HepG2 (cell line): ENCODE results near the gene CNTD1. TPM values are rescaled to one million over a fixed set of nuclear protein-coding genes. Genes with fewer than 3 reads are reported as not detected.

Experiments
- ATF6 ChIP-seq: sonication (generic); formaldehyde crosslinking; conservative IDR thresholded peaks from 2 replicates; pipeline ENCODE4 v1.4.0; 2020; ENCODE audit warnings: missing genetic modification reagents
- CBFB ChIP-seq: sonication (generic); formaldehyde crosslinking; IDR thresholded peaks from 2 replicates; pipeline ENCODE4 v1.4.0; 2020; ENCODE audit warnings: missing genetic modification reagents
- ELF4 ChIP-seq: sonication (generic); formaldehyde crosslinking; IDR thresholded peaks from 2 replicates; pipeline ENCODE4 v1.5.0; 2020; ENCODE audit warnings: missing genetic modification reagents, mild to moderate bottlenecking, moderate library complexity, borderline replicate concordance
- GABPA ChIP-seq, 2 experiments: IDR thresholded peaks; 2 replicates each; pipeline ENCODE4 v1.6.1; 2011 to 2016; ENCODE audit warnings: low read depth in 2 of 2, low read length in 1 of 2, missing biosample characterization in 1 of 2, missing genetic modification characterization in 1 of 2
- IRF2 ChIP-seq: IDR thresholded peaks from 2 replicates; pipeline ENCODE4 v1.6.1; 2018; ENCODE audit warnings: missing genetic modification reagents, missing compliant biosample characterization
- KDM5B ChIP-seq: sonication (generic); formaldehyde crosslinking; IDR thresholded peaks from 2 replicates; pipeline ENCODE4 v1.4.0; 2020; ENCODE audit warnings: missing genetic modification reagents, mild to moderate bottlenecking, borderline replicate concordance
- MBNL3 ChIP-seq: fragments of 250-450 bp; sonication (Bioruptor Pico); conservative IDR thresholded peaks from 2 replicates; pipeline ENCODE4 v1.8.0; 2022; ENCODE audit warnings: mild to moderate bottlenecking, inconsistent platforms
- MXD3 ChIP-seq: IDR thresholded peaks from 2 replicates; pipeline ENCODE4 v1.6.1; 2016; ENCODE audit warnings: mild to moderate bottlenecking, missing biosample characterization, missing genetic modification reagents
- POGZ ChIP-seq: sonication (generic); formaldehyde crosslinking; IDR thresholded peaks from 2 replicates; pipeline ENCODE4 v1.4.0; 2020; ENCODE audit warnings: mild to moderate bottlenecking, missing genetic modification reagents
- SMYD3 ChIP-seq: sonication (generic); formaldehyde crosslinking; IDR thresholded peaks from 2 replicates; pipeline ENCODE4 v1.8.1; 2023; ENCODE audit warnings: mild to moderate bottlenecking, missing genetic modification reagents
- TAF1 ChIP-seq: sonication (generic); formaldehyde crosslinking; IDR thresholded peaks from 2 replicates; pipeline ENCODE4 v1.4.0; 2020; ENCODE audit warnings: missing genetic modification reagents
- ZMYM2 ChIP-seq: sonication (generic); formaldehyde crosslinking; IDR thresholded peaks from 2 replicates; pipeline ENCODE4 v1.8.0; 2022; ENCODE audit warnings: mild to moderate bottlenecking, missing genetic modification reagents
- ZNF335 ChIP-seq: sonication (generic); formaldehyde crosslinking; IDR thresholded peaks from 2 replicates; pipeline ENCODE4 v1.4.0; 2020; ENCODE audit warnings: missing genetic modification reagents
- ZNF496 ChIP-seq: sonication (generic); formaldehyde crosslinking; IDR thresholded peaks from 2 replicates; pipeline ENCODE4 v1.8.1; 2023; ENCODE audit warnings: mild to moderate bottlenecking, moderate library complexity, missing genetic modification reagents; ENCODE audit not compliant: insufficient replicate concordance
- ZNF839 ChIP-seq: sonication (generic); formaldehyde crosslinking; IDR thresholded peaks from 2 replicates; pipeline ENCODE4 v1.4.0; 2020; ENCODE audit warnings: missing genetic modification reagents, mild to moderate bottlenecking, borderline replicate concordance
- polyA plus RNA-seq, 8 experiments: library from polyadenylated mRNA; depleted of rRNA in 3 of 8; stranded (reverse) in 7 of 8; unstranded in 1 of 8; fragments of >200 nt; fragmentation: Illumina TruSeq in 4 of 8; extraction: Trizol in 4 of 8; gene quantifications; 2 replicates each; pipeline versions ENCODE4 v1.2.1 to v1.2.3, GENCODE V29; 2011 to 2016; ENCODE audit warnings: low read depth in 4 of 8, missing spikeins in 1 of 8, mixed read lengths in 1 of 8; ENCODE audit not compliant: insufficient read depth in 1 of 8
- total RNA-seq, 5 experiments: library from RNA; depleted of rRNA; stranded (reverse); fragments of >200 nt; fragmentation: Illumina TruSeq; extraction: Trizol; gene quantifications; 2 replicates each; pipeline ENCODE4 v1.2.3, GENCODE V29; 2016; ENCODE audit warnings: low read depth in 1 of 5
- TF ChIP-seq, protein P1 (sequence below): sonication (generic); formaldehyde crosslinking; IDR thresholded peaks from 2 replicates; pipeline ENCODE4 v1.4.0; 2020; ENCODE audit warnings: missing genetic modification reagents, low read depth, mild to moderate bottlenecking, borderline replicate concordance
- TF ChIP-seq, protein P2 (sequence below): sonication (generic); formaldehyde crosslinking; IDR thresholded peaks from 2 replicates; pipeline ENCODE4 v1.5.1; 2020; ENCODE audit warnings: mild to moderate bottlenecking, missing genetic modification reagents, moderate library complexity
- TF ChIP-seq, protein P3 (sequence below): sonication (generic); formaldehyde crosslinking; IDR thresholded peaks from 2 replicates; pipeline ENCODE4 v1.4.0; 2020; ENCODE audit warnings: mild to moderate bottlenecking, missing genetic modification reagents
- TF ChIP-seq, protein P4 (sequence below): sonication (generic); formaldehyde crosslinking; IDR thresholded peaks from 2 replicates; pipeline ENCODE4 v1.4.0; 2020; ENCODE audit warnings: mild to moderate bottlenecking, missing genetic modification reagents
- TF ChIP-seq, protein P5 (sequence below): sonication (generic); formaldehyde crosslinking; IDR thresholded peaks from 2 replicates; pipeline ENCODE4 v1.4.0; 2020; ENCODE audit warnings: missing genetic modification reagents, borderline replicate concordance

Gene CNTD1
- total and polyA plus RNA-seq, 2 of the 13 experiments (the other 11 are each of a cell fraction or from before 2014, with no cell fraction given): 0.11 to 0.15 TPM

- TF ChIP-seq, protein P1, sequence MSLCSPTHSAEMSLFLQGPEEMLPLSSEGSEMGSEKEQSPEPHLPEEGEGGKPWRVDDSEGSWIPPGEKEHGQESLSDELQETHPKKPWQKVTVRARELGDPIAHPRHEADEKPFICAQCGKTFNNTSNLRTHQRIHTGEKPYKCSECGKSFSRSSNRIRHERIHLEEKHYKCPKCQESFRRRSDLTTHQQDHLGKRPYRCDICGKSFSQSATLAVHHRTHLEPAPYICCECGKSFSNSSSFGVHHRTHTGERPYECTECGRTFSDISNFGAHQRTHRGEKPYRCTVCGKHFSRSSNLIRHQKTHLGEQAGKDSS (CRISPR knock-in tag): peak; percentile 86
- TF ChIP-seq, protein P2, sequence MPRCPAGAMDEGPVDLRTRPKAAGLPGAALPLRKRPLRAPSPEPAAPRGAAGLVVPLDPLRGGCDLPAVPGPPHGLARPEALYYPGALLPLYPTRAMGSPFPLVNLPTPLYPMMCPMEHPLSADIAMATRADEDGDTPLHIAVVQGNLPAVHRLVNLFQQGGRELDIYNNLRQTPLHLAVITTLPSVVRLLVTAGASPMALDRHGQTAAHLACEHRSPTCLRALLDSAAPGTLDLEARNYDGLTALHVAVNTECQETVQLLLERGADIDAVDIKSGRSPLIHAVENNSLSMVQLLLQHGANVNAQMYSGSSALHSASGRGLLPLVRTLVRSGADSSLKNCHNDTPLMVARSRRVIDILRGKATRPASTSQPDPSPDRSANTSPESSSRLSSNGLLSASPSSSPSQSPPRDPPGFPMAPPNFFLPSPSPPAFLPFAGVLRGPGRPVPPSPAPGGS (CRISPR knock-in tag): peak; percentile 90
- TF ChIP-seq KDM5B (CRISPR knock-in tag) (peak; percentile 68; the same call in 1 of the 2 replicates), MXD3 (CRISPR knock-in tag) (peak; percentile 95), ZNF496 (CRISPR knock-in tag) (no peak), POGZ (peak; percentile 77), CBFB (peak; percentile 94), IRF2 (peak; percentile 96), ELF4 (CRISPR knock-in tag) (peak; percentile 99), ZNF839 (CRISPR knock-in tag) (peak; percentile 97), ATF6 (CRISPR knock-in tag) (peak; percentile 94; the same call in 1 of the 2 replicates), TAF1 (peak; percentile 98), ZNF335 (peak; percentile 87; the same call in 1 of the 2 replicates), SMYD3 (no peak), GABPA (IDR thresholded peaks at IDR 0.05; ENCODE audit: low read depth, low read length) (peak; percentile 100), GABPA (CRISPR knock-in tag; IDR thresholded peaks at IDR 0.05; ENCODE audit: low read depth) (peak; percentile 100), MBNL3 (CRISPR knock-in tag) (no peak), ZMYM2 (CRISPR knock-in tag) (no peak)
- TF ChIP-seq, protein P3, sequence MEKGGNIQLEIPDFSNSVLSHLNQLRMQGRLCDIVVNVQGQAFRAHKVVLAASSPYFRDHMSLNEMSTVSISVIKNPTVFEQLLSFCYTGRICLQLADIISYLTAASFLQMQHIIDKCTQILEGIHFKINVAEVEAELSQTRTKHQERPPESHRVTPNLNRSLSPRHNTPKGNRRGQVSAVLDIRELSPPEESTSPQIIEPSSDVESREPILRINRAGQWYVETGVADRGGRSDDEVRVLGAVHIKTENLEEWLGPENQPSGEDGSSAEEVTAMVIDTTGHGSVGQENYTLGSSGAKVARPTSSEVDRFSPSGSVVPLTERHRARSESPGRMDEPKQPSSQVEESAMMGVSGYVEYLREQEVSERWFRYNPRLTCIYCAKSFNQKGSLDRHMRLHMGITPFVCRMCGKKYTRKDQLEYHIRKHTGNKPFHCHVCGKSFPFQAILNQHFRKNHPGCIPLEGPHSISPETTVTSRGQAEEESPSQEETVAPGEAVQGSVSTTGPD (CRISPR knock-in tag): no peak
- TF ChIP-seq, protein P4, sequence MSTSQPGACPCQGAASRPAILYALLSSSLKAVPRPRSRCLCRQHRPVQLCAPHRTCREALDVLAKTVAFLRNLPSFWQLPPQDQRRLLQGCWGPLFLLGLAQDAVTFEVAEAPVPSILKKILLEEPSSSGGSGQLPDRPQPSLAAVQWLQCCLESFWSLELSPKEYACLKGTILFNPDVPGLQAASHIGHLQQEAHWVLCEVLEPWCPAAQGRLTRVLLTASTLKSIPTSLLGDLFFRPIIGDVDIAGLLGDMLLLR (CRISPR knock-in tag): no peak
- TF ChIP-seq, protein P5, sequence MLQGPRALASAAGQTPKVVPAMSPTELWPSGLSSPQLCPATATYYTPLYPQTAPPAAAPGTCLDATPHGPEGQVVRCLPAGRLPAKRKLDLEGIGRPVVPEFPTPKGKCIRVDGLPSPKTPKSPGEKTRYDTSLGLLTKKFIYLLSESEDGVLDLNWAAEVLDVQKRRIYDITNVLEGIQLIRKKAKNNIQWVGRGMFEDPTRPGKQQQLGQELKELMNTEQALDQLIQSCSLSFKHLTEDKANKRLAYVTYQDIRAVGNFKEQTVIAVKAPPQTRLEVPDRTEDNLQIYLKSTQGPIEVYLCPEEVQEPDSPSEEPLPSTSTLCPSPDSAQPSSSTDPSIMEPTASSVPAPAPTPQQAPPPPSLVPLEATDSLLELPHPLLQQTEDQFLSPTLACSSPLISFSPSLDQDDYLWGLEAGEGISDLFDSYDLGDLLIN (CRISPR knock-in tag): peak; percentile 89
These were observed 25.2 kb upstream of the CNTD1 start, which contains the start of gene VPS25 (continued) for GRCh38 chr17:42773290-42774035.
